ENCODE measurements around the gene TSSK3.

The TSSK3 gene

GRCh38 chr1:32398401-32398800, 36.1 kb downstream of the TSSK3 start:
- DNase-seq (ENCODE audit: low read depth, low spot score): no peak

GRCh38 chr1:32399843-32400242, 37.5 kb downstream of the TSSK3 start:
- no peak for DNase-seq (ENCODE audit: low read depth, low spot score)

DNA sequence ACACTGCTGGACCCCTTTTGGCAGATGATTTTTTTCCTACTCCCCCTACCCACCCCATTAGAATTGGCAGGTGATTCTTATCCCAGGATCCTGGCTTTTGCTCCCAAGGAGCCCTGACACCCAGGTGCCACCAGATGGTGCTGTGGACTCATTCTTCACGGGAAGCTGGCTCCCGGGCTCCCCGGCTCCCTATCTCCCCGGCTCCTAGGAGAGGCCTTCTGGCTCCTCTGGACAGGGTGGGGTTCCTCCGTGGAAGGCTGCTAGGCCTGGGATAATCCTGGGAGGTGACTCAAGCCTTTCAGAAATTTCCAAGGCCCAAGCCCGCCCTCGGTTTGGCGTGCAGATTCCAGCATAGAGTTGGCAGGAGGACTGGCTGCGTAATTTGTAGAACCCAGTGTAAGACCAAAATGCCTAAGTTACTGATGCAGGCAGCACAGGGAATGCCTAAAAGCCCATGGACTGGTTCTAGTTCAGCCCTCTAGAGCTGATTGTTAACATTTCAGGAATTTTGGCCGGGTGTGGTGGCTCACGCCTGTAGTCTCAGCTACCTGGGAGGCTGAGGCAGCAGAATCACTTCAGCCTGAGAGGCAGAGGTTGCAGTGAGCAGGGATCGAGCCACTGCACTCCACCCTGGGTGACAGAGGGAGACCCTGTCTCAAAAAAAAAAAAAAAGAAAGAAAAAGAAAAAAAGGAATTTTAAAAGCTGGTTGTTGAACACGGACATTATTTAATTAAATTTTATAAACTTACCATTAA, 38.7 kb downstream of the TSSK3 start:
- peak; percentile 8 for DNase-seq (ENCODE audit: low read depth, low spot score)

- no peak for DNase-seq (ENCODE audit: low read depth, low spot score)
Observed at GRCh38 chr1:32404946-32405345, 42.6 kb downstream of the TSSK3 start.

GRCh38 chr1:32405672-32406467, 43.5 kb downstream of the TSSK3 start:
- DNase-seq (ENCODE audit: low read depth, low spot score): no peak

- no peak for DNase-seq (ENCODE audit: low read depth, low spot score)
Observed at GRCh38 chr1:32406629-32407111, 44.3 kb downstream of the TSSK3 start.

- no peak for DNase-seq (ENCODE audit: low read depth, low spot score)
Observed at GRCh38 chr1:32411261-32411660, 48.9 kb downstream of the TSSK3 start.

- peak; percentile 47 for DNase-seq (ENCODE audit: low read depth, low spot score)
Observed at GRCh38 chr1:32413507-32414185, 51.3 kb downstream of the TSSK3 start.
